A549 (cell line): Measurements from ENCODE around the gene TMEM164. TPM values are rescaled to one million over a fixed set of nuclear protein-coding genes. Genes with fewer than 3 reads are reported as not detected.

Experiments used
- ATAC-seq, 2 experiments: fragments of 200-7000 bp in 1 of 2; fragments of >200 bp in 1 of 2; cut with Nextera tagmentation in 1 of 2; cut with Tn5 transposase in 1 of 2; 3 replicates each; pipeline versions ENCODE4 v1.8.0 to v1.9.1; 2018 to 2020; ENCODE audit warnings: mild to moderate bottlenecking in 1 of 2, moderate library complexity in 1 of 2
- CTCF ChIA-PET: fragments of 300-600 bp; sonication (Branson Sonifier 250); formaldehyde crosslinking; extraction: SDS; loops from one replicate; lab custom pipeline; 2021; ENCODE audit warnings: antibody characterized with exemption, inconsistent platforms; lab: Yijun Ruan, JAX
- POLR2A ChIA-PET: fragments of 350-600 bp; formaldehyde crosslinking; extraction: SDS; loops from one replicate; lab custom pipeline; 2021; ENCODE audit warnings: antibody characterized with exemption, inconsistent platforms; lab: Yijun Ruan, JAX
- DNase-seq, 2 experiments: peaks; one replicate each; pipeline versions ENCODE4 v3.0.0 to v3.0.0-alpha.2; 2011 to 2016; ENCODE audit warnings: low read depth in 1 of 2, low spot score in 1 of 2
- FAIRE-seq: peaks from 2 replicates; lab custom pipeline; 2011; peaks lifted over from hg19 to GRCh38; lab: Jason Lieb, UNC
- H3K27ac ChIP-seq, 2 experiments: fragments of >200 bp; sonication (Bioruptor Twin); formaldehyde crosslinking; 3 replicates each; pipeline ENCODE4 v1.5.1; 2016 to 2017
- H3K4me1 ChIP-seq: fragments of >200 bp; sonication (Bioruptor Twin); formaldehyde crosslinking; 3 replicates; pipeline ENCODE4 v1.6.1; 2016
- H3K4me2 ChIP-seq: fragments of >200 bp; sonication (Bioruptor Twin); formaldehyde crosslinking; 3 replicates; pipeline ENCODE4 v1.6.1; 2016
- H3K4me3 ChIP-seq: fragments of >200 bp; sonication (Bioruptor Twin); formaldehyde crosslinking; 3 replicates; pipeline ENCODE4 v1.5.1; 2016
- H3K9me3 ChIP-seq: fragments of >200 bp; sonication (Bioruptor Twin); formaldehyde crosslinking; 3 replicates; pipeline ENCODE4 v1.6.1; 2016
- BHLHE40 ChIP-seq: IDR thresholded peaks from 2 replicates; pipeline ENCODE4 v1.6.1; 2012; ENCODE audit warnings: low read depth, low read length, inconsistent platforms
- CBX2 ChIP-seq: fragments of 200-600 bp; sonication (generic); IDR thresholded peaks from 2 replicates; pipeline ENCODE4 v1.6.1; 2016; ENCODE audit warnings: low read depth, mild to moderate bottlenecking, borderline replicate concordance
- CEBPB ChIP-seq, 2 experiments: fragments of >200 bp in 1 of 2; sonication (Bioruptor Twin) in 1 of 2; formaldehyde crosslinking in 1 of 2; IDR thresholded peaks; 2 replicates each; pipeline ENCODE4 v1.6.1; 2012 to 2016
- EHF ChIP-seq: fragments of 250-450 bp; sonication (Bioruptor Pico); IDR thresholded peaks from 2 replicates; pipeline ENCODE4 v1.5.0; 2020; ENCODE audit warnings: mild to moderate bottlenecking
- ESRRA ChIP-seq: fragments of 150-350 bp; IDR thresholded peaks from 2 replicates; pipeline ENCODE4 v1.6.1; 2014; ENCODE audit warnings: mild to moderate bottlenecking, low read length, borderline replicate concordance
- FOSB ChIP-seq: fragments of 250-450 bp; sonication (Bioruptor Pico); IDR thresholded peaks from 2 replicates; pipeline ENCODE4 v1.5.0; 2020; ENCODE audit warnings: mild to moderate bottlenecking, moderate library complexity
- HOXB13 ChIP-seq: fragments of 250-450 bp; sonication (Bioruptor Pico); IDR thresholded peaks from 2 replicates; pipeline ENCODE4 v1.5.0; 2020; ENCODE audit warnings: low read depth, mild to moderate bottlenecking, moderate library complexity
- JUN ChIP-seq, 2 experiments: fragments of >200 bp; sonication (Bioruptor Twin); formaldehyde crosslinking; IDR thresholded peaks; 2 replicates in 1 of 2; 3 replicates in 1 of 2; pipeline ENCODE4 v1.6.1; 2016 to 2017
- POLR2A ChIP-seq: IDR thresholded peaks from 2 replicates; pipeline ENCODE4 v1.6.1; 2012; ENCODE audit warnings: mild to moderate bottlenecking, low read length
- RAD21 ChIP-seq, 2 experiments: fragments of >200 bp in 1 of 2; sonication (Bioruptor Twin) in 1 of 2; formaldehyde crosslinking in 1 of 2; IDR thresholded peaks in 1 of 2; conservative IDR thresholded peaks in 1 of 2; 2 replicates in 1 of 2; 3 replicates in 1 of 2; pipeline ENCODE4 v1.6.1; 2012 to 2018; ENCODE audit warnings: inconsistent platforms in 1 of 2
- RARB ChIP-seq: fragments of 250-450 bp; sonication (Bioruptor Pico); IDR thresholded peaks from 2 replicates; pipeline ENCODE4 v1.8.0; 2021; ENCODE audit warnings: mild to moderate bottlenecking, moderate library complexity
- ZSCAN20 ChIP-seq: fragments of 250-450 bp; sonication (Bioruptor Pico); IDR thresholded peaks from 2 replicates; pipeline ENCODE4 v1.8.0; 2022; ENCODE audit warnings: mild to moderate bottlenecking, moderate library complexity
- WGBS: methylation state at CpG from one replicate; pipeline ENCODE4 v1.1.6; 2017; ENCODE audit errors: missing lambda C conversion rate; 5-methylcytosine and 5-hydroxymethylcytosine counted together
- polyA plus RNA-seq, 4 experiments: library from polyadenylated mRNA; depleted of rRNA in 3 of 4; stranded (reverse); fragments of >200 nt; fragmentation: RNase III in 1 of 4; extraction: RNeasy Plus Mini Kit Qiagen cat#74134 plus additional on column Dnase treatment in 1 of 4; gene quantifications; 2 replicates in 3 of 4; 3 replicates in 1 of 4; pipeline ENCODE4 v1.2.3, GENCODE V29; 2011 to 2017
- TF ChIP-seq, protein P1 (sequence below): fragments of >200 bp; sonication (Bioruptor Twin); formaldehyde crosslinking; IDR thresholded peaks from 3 replicates; pipeline ENCODE4 v1.6.1; 2016
- TF ChIP-seq, protein P2 (sequence below): fragments of 200-600 bp; sonication (generic); IDR thresholded peaks from 2 replicates; pipeline ENCODE4 v1.6.1; 2016; ENCODE audit warnings: antibody characterized with exemption, mild to moderate bottlenecking, moderate library complexity

The TMEM164 gene
- polyA plus RNA-seq, 2 of the 4 experiments (the other 2 are of a cell fraction): 32.0 to 43.7 TPM

DNA sequence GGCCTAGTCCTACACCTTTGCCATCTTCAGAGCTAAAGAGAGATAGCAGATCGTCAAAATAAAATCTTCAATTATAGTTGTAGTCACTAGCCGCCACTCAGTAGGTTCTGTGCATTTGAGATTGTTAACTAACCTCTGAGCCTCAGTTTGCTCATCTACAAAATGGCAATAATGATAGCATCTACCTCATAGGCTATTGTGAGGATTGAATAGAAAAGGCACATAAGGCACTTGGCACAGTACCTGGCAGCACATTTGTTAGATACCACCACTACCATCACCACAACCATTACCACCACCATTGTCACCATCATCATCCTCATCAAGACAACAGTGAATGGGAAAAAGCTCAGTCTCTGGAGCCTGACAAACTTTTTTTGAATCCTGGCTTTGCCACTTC, 180.4 kb downstream of the TMEM164 start:
- 96% methylated on average over 2 of the region's 2 CpGs for WGBS
- ATAC-seq (no peak), FAIRE-seq (no peak), DNase-seq (no peak)
- POLR2A ChIA-PET: no interaction called here
- Histone ChIP-seq H3K4me1 (peaks cover 47% of the 10 kb centered on the region), H3K9me3 (peaks cover 9% of the 10 kb centered on the region), H3K4me3 (no peak overlapping the region), H3K4me2 (no peak overlapping the region), H3K27ac (peak overlapping the region in 1 of 2 experiments; percentile 83; a peak in 3 of 6 replicates)
- CTCF ChIA-PET: interaction anchor here (0.7 to 34.7 kb wide), 3 partner anchors 22 to 230 kb away, joined by 3 to 848 read pairs (median 4); no protein-coding TSS in a partner anchor
- TF ChIP-seq ZSCAN20 (CRISPR knock-in tag) (no peak), RAD21 (conservative IDR thresholded peaks at IDR 0.05 in 1 of 2, IDR thresholded peaks at IDR 0.05 in 1 of 2) (no peak), CBX2 (no peak), JUN (IDR thresholded peaks at IDR 0.05) (no peak), CEBPB (IDR thresholded peaks at IDR 0.05) (no peak), RARB (CRISPR knock-in tag) (no peak), HOXB13 (CRISPR knock-in tag) (no peak), FOSB (CRISPR knock-in tag) (no peak)
- TF ChIP-seq, protein P1, sequence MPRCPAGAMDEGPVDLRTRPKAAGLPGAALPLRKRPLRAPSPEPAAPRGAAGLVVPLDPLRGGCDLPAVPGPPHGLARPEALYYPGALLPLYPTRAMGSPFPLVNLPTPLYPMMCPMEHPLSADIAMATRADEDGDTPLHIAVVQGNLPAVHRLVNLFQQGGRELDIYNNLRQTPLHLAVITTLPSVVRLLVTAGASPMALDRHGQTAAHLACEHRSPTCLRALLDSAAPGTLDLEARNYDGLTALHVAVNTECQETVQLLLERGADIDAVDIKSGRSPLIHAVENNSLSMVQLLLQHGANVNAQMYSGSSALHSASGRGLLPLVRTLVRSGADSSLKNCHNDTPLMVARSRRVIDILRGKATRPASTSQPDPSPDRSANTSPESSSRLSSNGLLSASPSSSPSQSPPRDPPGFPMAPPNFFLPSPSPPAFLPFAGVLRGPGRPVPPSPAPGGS: no peak
- TF ChIP-seq, all 56 proteins: peak for 0

DNA sequence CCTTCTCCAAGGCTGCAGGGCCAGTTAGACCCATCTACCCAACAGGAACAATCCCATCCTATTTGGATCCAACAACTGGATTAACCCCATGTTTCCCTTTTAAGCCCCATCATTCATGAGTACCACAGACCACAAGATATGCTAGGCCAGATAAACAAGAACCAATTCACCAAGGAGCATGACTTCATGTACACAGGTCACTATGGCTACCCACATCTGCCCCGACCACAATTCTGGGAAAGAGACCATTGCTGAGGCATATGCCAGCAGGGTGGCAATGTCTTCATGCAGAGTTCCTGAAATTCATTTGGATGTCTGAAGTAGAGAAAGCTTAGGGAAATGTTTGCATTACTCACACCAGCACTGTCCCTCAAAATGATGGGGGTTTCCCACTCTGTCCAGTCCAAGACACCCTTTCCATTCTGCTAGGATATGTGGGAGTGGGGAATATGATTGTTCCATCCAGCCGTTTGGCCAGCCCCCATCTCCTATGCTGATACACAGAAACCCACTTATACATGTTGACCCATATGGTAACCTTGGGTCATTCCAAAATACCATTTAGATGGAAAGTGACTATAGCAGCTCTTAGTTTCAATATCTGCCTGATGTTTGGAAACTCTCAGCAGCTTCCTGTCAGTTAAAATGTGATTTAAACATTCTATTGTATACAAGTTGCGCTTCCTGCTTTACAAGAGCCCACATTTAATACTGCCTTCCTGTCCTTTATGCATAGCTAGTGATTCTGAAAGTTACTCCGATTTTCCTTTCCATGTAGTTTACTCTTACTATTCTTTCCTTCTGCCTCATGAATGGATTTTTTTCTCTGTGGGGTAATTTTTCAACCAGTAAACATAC, 186.0 kb downstream of the TMEM164 start:
- Histone ChIP-seq H3K27ac (no peak overlapping the region), H3K9me3 (peaks cover 9% of the 10 kb centered on the region), H3K4me1 (no peaks in the 10 kb centered on the region), H3K4me3 (no peak overlapping the region), H3K4me2 (no peak overlapping the region)
- peak; percentile 32 for FAIRE-seq
- TF ChIP-seq BHLHE40 (no peak), POLR2A (no peak), RARB (CRISPR knock-in tag) (no peak)
- TF ChIP-seq, protein P2, sequence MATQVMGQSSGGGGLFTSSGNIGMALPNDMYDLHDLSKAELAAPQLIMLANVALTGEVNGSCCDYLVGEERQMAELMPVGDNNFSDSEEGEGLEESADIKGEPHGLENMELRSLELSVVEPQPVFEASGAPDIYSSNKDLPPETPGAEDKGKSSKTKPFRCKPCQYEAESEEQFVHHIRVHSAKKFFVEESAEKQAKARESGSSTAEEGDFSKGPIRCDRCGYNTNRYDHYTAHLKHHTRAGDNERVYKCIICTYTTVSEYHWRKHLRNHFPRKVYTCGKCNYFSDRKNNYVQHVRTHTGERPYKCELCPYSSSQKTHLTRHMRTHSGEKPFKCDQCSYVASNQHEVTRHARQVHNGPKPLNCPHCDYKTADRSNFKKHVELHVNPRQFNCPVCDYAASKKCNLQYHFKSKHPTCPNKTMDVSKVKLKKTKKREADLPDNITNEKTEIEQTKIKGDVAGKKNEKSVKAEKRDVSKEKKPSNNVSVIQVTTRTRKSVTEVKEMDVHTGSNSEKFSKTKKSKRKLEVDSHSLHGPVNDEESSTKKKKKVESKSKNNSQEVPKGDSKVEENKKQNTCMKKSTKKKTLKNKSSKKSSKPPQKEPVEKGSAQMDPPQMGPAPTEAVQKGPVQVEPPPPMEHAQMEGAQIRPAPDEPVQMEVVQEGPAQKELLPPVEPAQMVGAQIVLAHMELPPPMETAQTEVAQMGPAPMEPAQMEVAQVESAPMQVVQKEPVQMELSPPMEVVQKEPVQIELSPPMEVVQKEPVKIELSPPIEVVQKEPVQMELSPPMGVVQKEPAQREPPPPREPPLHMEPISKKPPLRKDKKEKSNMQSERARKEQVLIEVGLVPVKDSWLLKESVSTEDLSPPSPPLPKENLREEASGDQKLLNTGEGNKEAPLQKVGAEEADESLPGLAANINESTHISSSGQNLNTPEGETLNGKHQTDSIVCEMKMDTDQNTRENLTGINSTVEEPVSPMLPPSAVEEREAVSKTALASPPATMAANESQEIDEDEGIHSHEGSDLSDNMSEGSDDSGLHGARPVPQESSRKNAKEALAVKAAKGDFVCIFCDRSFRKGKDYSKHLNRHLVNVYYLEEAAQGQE: no peak
- ChIA-PET POLR2A (no interaction called here), CTCF (interaction anchor here (1.8 kb wide), 1 partner anchor 11 kb away, joined by 6 read pairs; no protein-coding TSS in a partner anchor)
- 77% methylated on average over 4 of the region's 4 CpGs for WGBS
- no peak for ATAC-seq
- no peak for DNase-seq

DNA sequence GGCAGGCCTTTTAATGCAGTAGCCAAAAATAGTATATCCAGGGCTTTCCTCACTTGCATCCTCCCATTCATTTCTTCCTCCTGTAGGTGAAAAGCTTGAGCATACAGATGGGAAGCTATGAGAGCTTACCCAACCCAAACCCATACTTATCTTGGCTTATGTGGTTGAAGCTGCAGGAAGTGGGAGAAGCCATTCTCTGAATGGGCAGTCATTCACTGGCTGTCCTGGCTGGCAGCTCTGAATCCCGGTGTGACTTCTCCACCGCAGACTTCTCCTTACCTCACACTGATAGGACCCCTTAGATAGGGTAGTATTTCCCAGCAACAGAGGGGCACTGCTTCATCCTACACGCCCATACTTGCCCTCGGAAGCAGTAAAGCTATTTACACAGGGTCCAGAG, 189.6 kb downstream of the TMEM164 start:
- CTCF ChIA-PET: interaction anchor here (0.7 to 1.1 kb wide), 3 partner anchors 13 to 215 kb away, joined by 3 read pairs; no protein-coding TSS in a partner anchor

More for the DNA sequence above, 189.6 kb downstream of the TMEM164 start:
- H3K4me2 ChIP-seq: no peak overlapping the region
- POLR2A ChIA-PET: no interaction called here
- no peaks in the 10 kb centered on the region for H3K9me3 ChIP-seq
- no peak overlapping the region for H3K4me3 ChIP-seq
- WGBS: 88% methylated on average over 4 of the region's 4 CpGs
- H3K27ac ChIP-seq: no peak overlapping the region
- no peaks in the 10 kb centered on the region for H3K4me1 ChIP-seq
- ATAC-seq (no peak), DNase-seq (no peak), FAIRE-seq (no peak)
- TF ChIP-seq ESRRA (no peak), FOSB (CRISPR knock-in tag) (no peak), ZSCAN20 (CRISPR knock-in tag) (no peak), EHF (CRISPR knock-in tag) (no peak), RARB (CRISPR knock-in tag) (no peak)
